Cardiac fibroblast (primary cell): ENCODE results near the gene FXYD1.

Source experiments
- DNase-seq, 2 donors: peaks; one replicate each; pipeline versions ENCODE4 v3.0.0 to v3.0.0-alpha.2; 2010; ENCODE audit warnings: low read depth in 2 of 2
- H3K4me3 ChIP-seq, 2 donors: replicated peaks in 1 of 2; 1 replicate in 1 of 2; 2 replicates in 1 of 2; pipeline ENCODE4 v1.5.1; 2011; ENCODE audit warnings: low read depth in 2 of 2, low read length in 2 of 2, mild to moderate bottlenecking in 2 of 2, moderate library complexity in 1 of 2
- TF ChIP-seq, protein P1 (sequence below): IDR thresholded peaks from one replicate; pipeline ENCODE4 v1.5.1; 2011; ENCODE audit warnings: low read depth, mild to moderate bottlenecking, low read length, inconsistent platforms

FXYD1 gene

GRCh38 chr19:35120492-35120891 lies 18.1 kb upstream of the FXYD1 start:
- H3K4me3 ChIP-seq = no peak overlapping the region
- TF ChIP-seq, protein P1, sequence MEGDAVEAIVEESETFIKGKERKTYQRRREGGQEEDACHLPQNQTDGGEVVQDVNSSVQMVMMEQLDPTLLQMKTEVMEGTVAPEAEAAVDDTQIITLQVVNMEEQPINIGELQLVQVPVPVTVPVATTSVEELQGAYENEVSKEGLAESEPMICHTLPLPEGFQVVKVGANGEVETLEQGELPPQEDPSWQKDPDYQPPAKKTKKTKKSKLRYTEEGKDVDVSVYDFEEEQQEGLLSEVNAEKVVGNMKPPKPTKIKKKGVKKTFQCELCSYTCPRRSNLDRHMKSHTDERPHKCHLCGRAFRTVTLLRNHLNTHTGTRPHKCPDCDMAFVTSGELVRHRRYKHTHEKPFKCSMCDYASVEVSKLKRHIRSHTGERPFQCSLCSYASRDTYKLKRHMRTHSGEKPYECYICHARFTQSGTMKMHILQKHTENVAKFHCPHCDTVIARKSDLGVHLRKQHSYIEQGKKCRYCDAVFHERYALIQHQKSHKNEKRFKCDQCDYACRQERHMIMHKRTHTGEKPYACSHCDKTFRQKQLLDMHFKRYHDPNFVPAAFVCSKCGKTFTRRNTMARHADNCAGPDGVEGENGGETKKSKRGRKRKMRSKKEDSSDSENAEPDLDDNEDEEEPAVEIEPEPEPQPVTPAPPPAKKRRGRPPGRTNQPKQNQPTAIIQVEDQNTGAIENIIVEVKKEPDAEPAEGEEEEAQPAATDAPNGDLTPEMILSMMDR = no peak
- DNase-seq = peak; percentile 34 to 70

- DNase-seq = peak in 1 of 2 donors; percentile 28
- TF ChIP-seq, protein P1 = no peak
- no peak overlapping the region for H3K4me3 ChIP-seq
Measured at GRCh38 chr19:35120898-35121297, 17.7 kb upstream of the FXYD1 start.

DNA sequence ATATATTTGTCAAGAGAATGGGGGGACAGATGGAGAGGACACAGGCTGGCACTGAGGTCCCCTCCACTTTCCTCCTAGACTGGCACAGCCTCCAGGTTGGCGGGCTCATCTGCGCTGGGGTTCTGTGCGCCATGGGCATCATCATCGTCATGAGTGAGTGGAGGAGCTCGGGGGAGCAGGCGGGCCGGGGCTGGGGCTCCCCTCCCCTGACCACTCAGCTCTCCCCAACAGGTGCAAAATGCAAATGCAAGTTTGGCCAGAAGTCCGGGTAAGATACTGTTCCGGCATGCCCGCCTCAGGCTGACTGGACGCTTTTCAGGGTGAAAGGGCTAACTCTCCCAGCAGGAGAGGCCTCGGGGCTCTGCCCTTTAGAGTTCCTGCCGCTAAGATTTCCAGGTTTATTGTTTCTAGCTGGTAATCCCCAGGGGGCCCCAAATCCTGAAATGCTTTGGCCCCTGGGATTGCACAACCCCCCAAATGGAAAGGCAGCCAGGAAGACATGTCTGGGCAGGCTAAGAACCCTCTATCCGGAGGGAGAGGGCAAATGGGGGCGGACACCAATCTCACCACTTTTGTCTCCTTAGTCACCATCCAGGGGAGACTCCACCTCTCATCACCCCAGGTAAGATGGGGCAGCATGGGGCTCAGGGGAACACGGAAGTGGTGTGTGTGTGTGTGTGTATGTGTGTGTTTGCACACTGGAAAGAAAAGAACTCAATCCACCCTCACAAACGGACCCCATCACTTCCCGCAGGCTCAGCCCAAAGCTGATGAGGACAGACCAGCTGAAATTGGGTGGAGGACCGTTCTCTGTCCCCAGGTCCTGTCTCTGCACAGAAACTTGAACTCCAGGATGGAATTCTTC lies 15.7 kb upstream of the FXYD1 start:
- H3K4me3 ChIP-seq = no peak overlapping the region
- DNase-seq = no peak
- TF ChIP-seq, protein P1 = no peak

DNA sequence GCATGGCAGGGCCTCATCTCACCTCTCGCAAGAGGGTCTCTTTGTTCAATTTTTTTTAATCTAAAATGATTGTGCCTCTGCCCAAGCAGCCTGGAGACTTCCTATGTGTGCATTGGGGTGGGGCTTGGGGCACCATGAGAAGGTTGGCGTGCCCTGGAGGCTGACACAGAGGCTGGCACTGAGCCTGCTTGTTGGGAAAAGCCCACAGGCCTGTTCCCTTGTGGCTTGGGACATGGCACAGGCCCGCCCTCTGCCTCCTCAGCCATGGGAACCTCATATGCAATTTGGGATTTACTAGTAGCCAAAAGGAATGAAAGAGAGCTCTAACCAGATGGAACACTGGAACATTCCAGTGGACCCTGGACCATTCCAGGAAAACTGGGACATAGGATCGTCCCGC lies 15.1 kb upstream of the FXYD1 start:
- TF ChIP-seq, protein P1 = no peak
- no peak overlapping the region for H3K4me3 ChIP-seq
- peak in 1 of 2 donors; percentile 33 for DNase-seq

- TF ChIP-seq, protein P1 = no peak
- peak; percentile 93 to 95 for DNase-seq
- peak overlapping the region; percentile 65 to 67 for H3K4me3 ChIP-seq
Measured at GRCh38 chr19:35124098-35125060, 14.2 kb upstream of the FXYD1 start.

- no peak for DNase-seq
- TF ChIP-seq, protein P1 = no peak
- no peak overlapping the region for H3K4me3 ChIP-seq
Measured at GRCh38 chr19:35125270-35125717, 13.3 kb upstream of the FXYD1 start.
